GM23338 (cell line): ENCODE results near the gene WWC1. TPM values are rescaled to one million over a fixed set of nuclear protein-coding genes. Genes with fewer than 3 reads are reported as not detected.

ENCODE experiments used
- ATAC-seq: fragments of 200-7000 bp; cut with Tn5 transposase; 3 replicates; pipeline ENCODE4 v1.9.1; 2020
- DNase-seq: peaks from one replicate; pipeline ENCODE4 v3.0.0-alpha.2; 2015; ENCODE audit warnings: low spot score
- H2AFZ ChIP-seq: fragments of 200-600 bp; sonication (generic); 2 replicates; pipeline ENCODE4 v1.8.0; 2016; ENCODE audit warnings: antibody characterized with exemption, mild to moderate bottlenecking, moderate library complexity
- H3F3A ChIP-seq: fragments of 200-600 bp; sonication (generic); replicated peaks from 2 replicates; pipeline ENCODE4 v1.8.0; 2017; ENCODE audit warnings: antibody characterized with exemption, mixed run types, low read depth
- H3K27ac ChIP-seq: fragments of 200-600 bp; sonication (generic); 2 replicates; pipeline ENCODE4 v1.6.1; 2016; ENCODE audit warnings: low read depth
- H3K27me3 ChIP-seq: fragments of 200-600 bp; sonication (generic); 2 replicates; pipeline ENCODE4 v1.8.0; 2016; ENCODE audit warnings: mild to moderate bottlenecking, mixed run types, moderate library complexity; ENCODE audit not compliant: insufficient read depth
- H3K36me3 ChIP-seq: fragments of 200-600 bp; sonication (generic); 2 replicates; pipeline ENCODE4 v1.8.0; 2016; ENCODE audit warnings: mild to moderate bottlenecking; ENCODE audit not compliant: insufficient read depth
- H3K4me1 ChIP-seq: fragments of 200-600 bp; sonication (generic); 2 replicates; pipeline ENCODE4 v1.8.0; 2016; ENCODE audit warnings: mild to moderate bottlenecking, moderate library complexity; ENCODE audit not compliant: insufficient read depth
- H3K4me2 ChIP-seq: fragments of 200-600 bp; sonication (generic); 2 replicates; pipeline ENCODE4 v1.7.1; 2017; ENCODE audit warnings: mixed run types
- H3K4me3 ChIP-seq: fragments of 200-600 bp; sonication (generic); 2 replicates; pipeline ENCODE4 v1.6.1; 2016; ENCODE audit warnings: mixed run types
- H3K79me2 ChIP-seq: fragments of 200-600 bp; sonication (generic); replicated peaks from 2 replicates; pipeline ENCODE4 v1.8.0; 2017; ENCODE audit warnings: mild to moderate bottlenecking; ENCODE audit not compliant: insufficient read depth
- H3K9me2 ChIP-seq: fragments of 200-600 bp; sonication (generic); 2 replicates; pipeline ENCODE4 v1.8.0; 2017; ENCODE audit not compliant: insufficient read depth
- H4K20me1 ChIP-seq: fragments of 200-600 bp; sonication (generic); replicated peaks from 2 replicates; pipeline ENCODE4 v1.8.0; 2017; ENCODE audit warnings: mild to moderate bottlenecking; ENCODE audit not compliant: insufficient read depth
- H3K27ac Mint-ChIP-seq: 2 replicates; pipeline ENCODE4 v1.8.0; 2020; ENCODE audit warnings: inconsistent platforms, mild to moderate bottlenecking, moderate library complexity, mixed read lengths
- H3K27me3 Mint-ChIP-seq: 3 replicates; pipeline ENCODE4 v1.8.0; 2022; ENCODE audit warnings: low read depth, mild to moderate bottlenecking, moderate library complexity, mixed read lengths, inconsistent platforms; ENCODE audit not compliant: insufficient read depth, poor library complexity
- H3K36me3 Mint-ChIP-seq: 3 replicates; pipeline ENCODE4 v1.8.0; 2021; ENCODE audit warnings: low read depth, mild to moderate bottlenecking, inconsistent platforms, moderate library complexity, mixed read lengths
- H3K4me1 Mint-ChIP-seq: 3 replicates; pipeline ENCODE4 v1.8.0; 2020; ENCODE audit warnings: mild to moderate bottlenecking, inconsistent platforms, mixed read lengths
- H3K4me3 Mint-ChIP-seq: 3 replicates; pipeline ENCODE4 v1.8.0; 2021; ENCODE audit warnings: moderate library complexity, mild to moderate bottlenecking, inconsistent platforms, mixed read lengths
- H3K9me3 Mint-ChIP-seq: 3 replicates; pipeline ENCODE4 v1.8.0; 2020; ENCODE audit warnings: moderate library complexity, mild to moderate bottlenecking, inconsistent platforms, mixed read lengths
- CTCF ChIP-seq, 2 experiments: fragments of 200-600 bp in 1 of 2; sonication (generic) in 1 of 2; conservative IDR thresholded peaks; 2 replicates each; pipeline versions ENCODE4 v1.5.1 to v1.6.1; 2016 to 2017; ENCODE audit warnings: antibody characterized with exemption in 2 of 2, low read depth in 2 of 2, mild to moderate bottlenecking in 2 of 2, moderate library complexity in 1 of 2
- ETS1 ChIP-seq: IDR thresholded peaks from 2 replicates; pipeline ENCODE4 v1.6.1; 2016; ENCODE audit warnings: antibody characterized with exemption
- EZH2 ChIP-seq: fragments of 200-600 bp; sonication (generic); IDR thresholded peaks from one replicate; pipeline ENCODE4 v1.8.0; 2017; ENCODE audit warnings: antibody characterized with exemption, mild to moderate bottlenecking, low read depth; ENCODE audit not compliant: unreplicated experiment
- JUNB ChIP-seq: IDR thresholded peaks from one replicate; pipeline ENCODE4 v1.6.1; 2016; ENCODE audit warnings: antibody characterized with exemption; ENCODE audit not compliant: unreplicated experiment
- NANOG ChIP-seq: IDR thresholded peaks from 2 replicates; pipeline ENCODE4 v1.6.1; 2016; ENCODE audit warnings: antibody characterized with exemption, borderline replicate concordance
- POLR2AphosphoS5 ChIP-seq: IDR thresholded peaks from 2 replicates; pipeline ENCODE4 v1.6.1; 2016; ENCODE audit warnings: antibody characterized with exemption, low read depth
- STAT1 ChIP-seq: IDR thresholded peaks from one replicate; pipeline ENCODE4 v1.6.1; 2016; ENCODE audit warnings: antibody characterized with exemption; ENCODE audit not compliant: unreplicated experiment
- ZNF114 ChIP-seq: fragments of 250-450 bp; sonication (Bioruptor Pico); IDR thresholded peaks from 2 replicates; pipeline ENCODE4 v1.5.0; 2020; ENCODE audit warnings: mild to moderate bottlenecking, moderate library complexity
- ZNF331 ChIP-seq: fragments of 250-450 bp; sonication (Bioruptor Pico); IDR thresholded peaks from 2 replicates; pipeline ENCODE4 v1.5.0; 2020; ENCODE audit warnings: low read depth, mild to moderate bottlenecking, moderate library complexity
- polyA plus RNA-seq: library from polyadenylated mRNA; unstranded; fragments of >200 nt; fragmentation: Nextera tagmentation; extraction: Ambion mirVana; gene quantifications from 2 replicates; pipeline ENCODE4 v1.2.1, GENCODE V29; 2016
- total RNA-seq: library from RNA; depleted of rRNA; stranded (reverse); fragments of >200 nt; shearing (Covaris generic); gene quantifications from 2 replicates; pipeline ENCODE4 v1.2.3, GENCODE V29; 2014
- TF ChIP-seq, protein P1 (sequence below): IDR thresholded peaks from one replicate; pipeline ENCODE4 v1.6.1; 2018; ENCODE audit warnings: antibody characterized with exemption; ENCODE audit not compliant: unreplicated experiment

The WWC1 gene
- total and polyA plus RNA-seq, 2 experiments from 2014 or later, result 25.4 to 27.8 TPM

- Histone ChIP-seq H3K79me2 (peaks cover 67% of the 10 kb centered on the region), H4K20me1 (peaks cover 35% of the 10 kb centered on the region; the same call in 1 of the 2 replicates), H3K36me3 (no peaks in the 10 kb centered on the region), H3K27ac (peak overlapping the region; percentile 91), H3K4me1 (peaks cover 50% of the 10 kb centered on the region), H2AFZ (no peak overlapping the region), H3F3A (peaks cover 8% of the 10 kb centered on the region; the same call in 1 of the 2 replicates), H3K4me3 (peak overlapping the region; percentile 41), H3K4me2 (peak overlapping the region; percentile 73), H3K9me2 (no peaks in the 10 kb centered on the region), H3K27me3 (no peaks in the 10 kb centered on the region)
- TF ChIP-seq JUNB (no peak), CTCF (conservative IDR thresholded peaks at IDR 0.05; ENCODE audit: low read depth in 2 of 2) (peak; percentile 60 to 63)
- Mint-ChIP-seq H3K4me1 (peaks cover 66% of the 10 kb centered on the region), H3K27ac (peak overlapping the region; percentile 89), H3K36me3 (peaks cover 6% of the 10 kb centered on the region; the same call in 1 of the 3 replicates), H3K27me3 (peaks cover 13% of the 10 kb centered on the region), H3K9me3 (no peaks in the 10 kb centered on the region; the same call in 1 of the 3 replicates), H3K4me3 (peak overlapping the region; percentile 50)
- DNase-seq (peak; percentile 96), ATAC-seq (peak; percentile 61)
Measured at GRCh38 chr5:168295574-168296201, 4.2 kb downstream of the WWC1 start.

GRCh38 chr5:168296682-168297081, 5.2 kb downstream of the WWC1 start:
- ATAC-seq (no peak), DNase-seq (no peak)
- peak overlapping the region; percentile 73 for H3K4me2 ChIP-seq
- H3K27me3 Mint-ChIP-seq, result peaks cover 13% of the 10 kb centered on the region
- peaks cover 77% of the 10 kb centered on the region for H3K79me2 ChIP-seq
- H2AFZ ChIP-seq, result no peak overlapping the region
- H4K20me1 ChIP-seq, result peaks cover 41% of the 10 kb centered on the region; the same call in 1 of the 2 replicates
- no peaks in the 10 kb centered on the region for H3K9me2 ChIP-seq
- peak overlapping the region; percentile 91 for H3K27ac ChIP-seq
- peaks cover 6% of the 10 kb centered on the region; the same call in 1 of the 3 replicates for H3K36me3 Mint-ChIP-seq
- no peaks in the 10 kb centered on the region for H3K27me3 ChIP-seq
- H3K4me3 Mint-ChIP-seq, result no peak overlapping the region
- H3K9me3 Mint-ChIP-seq, result no peaks in the 10 kb centered on the region; the same call in 2 of the 3 replicates
- no peak overlapping the region for H3K27ac Mint-ChIP-seq
- peaks cover 60% of the 10 kb centered on the region for H3K4me1 ChIP-seq
- peaks cover 8% of the 10 kb centered on the region; the same call in 1 of the 2 replicates for H3F3A ChIP-seq
- peaks cover 69% of the 10 kb centered on the region for H3K4me1 Mint-ChIP-seq
- 0 out of 2 replicates have a peak overlapping the region, but pooled peaks have one; percentile 41 for H3K4me3 ChIP-seq
- H3K36me3 ChIP-seq, result no peaks in the 10 kb centered on the region
- no peak for TF ChIP-seq POLR2AphosphoS5
- TF ChIP-seq JUNB, result no peak
- no peak for TF ChIP-seq ETS1
- TF ChIP-seq CTCF (conservative IDR thresholded peaks at IDR 0.05; ENCODE audit: low read depth in 2 of 2), result no peak
- no peak for TF ChIP-seq ZNF331 (CRISPR knock-in tag)
- TF ChIP-seq ZNF114 (CRISPR knock-in tag), result no peak
- TF ChIP-seq, protein P1, sequence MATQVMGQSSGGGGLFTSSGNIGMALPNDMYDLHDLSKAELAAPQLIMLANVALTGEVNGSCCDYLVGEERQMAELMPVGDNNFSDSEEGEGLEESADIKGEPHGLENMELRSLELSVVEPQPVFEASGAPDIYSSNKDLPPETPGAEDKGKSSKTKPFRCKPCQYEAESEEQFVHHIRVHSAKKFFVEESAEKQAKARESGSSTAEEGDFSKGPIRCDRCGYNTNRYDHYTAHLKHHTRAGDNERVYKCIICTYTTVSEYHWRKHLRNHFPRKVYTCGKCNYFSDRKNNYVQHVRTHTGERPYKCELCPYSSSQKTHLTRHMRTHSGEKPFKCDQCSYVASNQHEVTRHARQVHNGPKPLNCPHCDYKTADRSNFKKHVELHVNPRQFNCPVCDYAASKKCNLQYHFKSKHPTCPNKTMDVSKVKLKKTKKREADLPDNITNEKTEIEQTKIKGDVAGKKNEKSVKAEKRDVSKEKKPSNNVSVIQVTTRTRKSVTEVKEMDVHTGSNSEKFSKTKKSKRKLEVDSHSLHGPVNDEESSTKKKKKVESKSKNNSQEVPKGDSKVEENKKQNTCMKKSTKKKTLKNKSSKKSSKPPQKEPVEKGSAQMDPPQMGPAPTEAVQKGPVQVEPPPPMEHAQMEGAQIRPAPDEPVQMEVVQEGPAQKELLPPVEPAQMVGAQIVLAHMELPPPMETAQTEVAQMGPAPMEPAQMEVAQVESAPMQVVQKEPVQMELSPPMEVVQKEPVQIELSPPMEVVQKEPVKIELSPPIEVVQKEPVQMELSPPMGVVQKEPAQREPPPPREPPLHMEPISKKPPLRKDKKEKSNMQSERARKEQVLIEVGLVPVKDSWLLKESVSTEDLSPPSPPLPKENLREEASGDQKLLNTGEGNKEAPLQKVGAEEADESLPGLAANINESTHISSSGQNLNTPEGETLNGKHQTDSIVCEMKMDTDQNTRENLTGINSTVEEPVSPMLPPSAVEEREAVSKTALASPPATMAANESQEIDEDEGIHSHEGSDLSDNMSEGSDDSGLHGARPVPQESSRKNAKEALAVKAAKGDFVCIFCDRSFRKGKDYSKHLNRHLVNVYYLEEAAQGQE, result no peak
- no peak for TF ChIP-seq EZH2
- no peak for TF ChIP-seq STAT1
- no peak for TF ChIP-seq NANOG
